GOT3 (cell line): Measurements from ENCODE around the gene CD177.
"Not testable (repeated sequence)": the region's sequence is repeated elsewhere in the genome, so short reads cannot be mapped to it uniquely, and the experiment has no call there.

Experiments
- DNase-seq: peaks from one replicate; lab custom pipeline; 2025; ENCODE audit warnings: mixed read lengths; lab: John Stamatoyannopoulos, UW

The CD177 gene

DNA sequence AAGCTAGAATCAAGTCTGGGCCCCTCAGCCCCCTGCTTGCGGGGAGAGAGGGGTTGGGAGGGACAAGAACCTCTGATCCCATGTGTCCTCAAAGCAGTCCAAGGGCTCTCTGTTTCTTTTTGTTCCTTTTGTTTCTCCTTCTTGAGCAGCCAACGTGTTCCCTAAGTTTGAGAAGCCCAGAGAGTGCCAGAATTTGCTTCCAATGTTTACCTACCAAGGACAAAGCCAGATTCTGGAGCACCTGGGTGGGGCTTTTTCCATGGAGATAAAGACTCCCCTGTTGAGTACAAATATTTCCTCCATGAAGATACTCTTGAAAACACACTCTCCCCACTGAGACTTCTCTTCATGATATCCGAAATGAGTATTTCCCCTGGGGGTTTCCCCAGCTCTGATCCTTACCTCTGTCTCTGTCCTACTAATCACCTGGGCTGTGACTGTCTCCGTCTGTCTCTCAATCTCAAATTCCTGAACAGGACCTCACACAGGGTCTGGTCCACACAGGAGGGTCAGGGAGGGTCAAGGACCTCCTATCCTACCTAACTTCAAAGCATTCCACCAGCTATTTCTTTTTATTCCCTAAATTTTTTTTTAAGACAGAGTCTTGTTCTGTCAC is 27.4 kb downstream of the CD177 start:
- DNase-seq: no peak

DNA sequence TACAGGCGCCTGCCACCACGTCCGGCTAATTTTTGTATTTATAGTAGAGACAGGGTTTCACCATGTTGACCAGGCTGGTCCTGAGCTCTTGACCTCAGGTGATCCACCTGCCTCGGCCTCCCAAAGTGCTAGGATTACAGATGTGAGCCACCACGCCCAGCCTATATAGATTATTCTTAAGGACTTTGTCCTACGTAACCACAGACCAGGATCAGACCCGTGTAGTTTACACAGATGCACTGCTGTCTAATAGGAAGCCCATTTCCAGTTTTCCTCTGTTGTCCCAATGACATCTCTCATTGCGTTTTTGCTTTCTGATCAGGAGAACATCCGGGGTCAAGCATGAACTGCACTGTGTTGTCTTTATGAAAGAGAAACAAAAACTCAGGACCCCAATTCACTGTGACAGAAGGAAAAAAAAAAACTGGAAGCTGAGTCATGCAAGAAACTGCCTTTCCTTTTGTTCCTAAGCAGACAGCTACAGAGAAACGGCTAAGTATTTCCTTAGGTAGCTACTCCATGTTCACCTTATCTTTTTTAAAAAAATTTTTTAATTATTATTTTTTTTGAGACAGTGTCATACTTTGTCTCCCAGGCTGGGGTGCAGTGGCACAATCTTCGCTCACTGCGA is 29.2 kb downstream of the CD177 start:
- DNase-seq: not testable (repeated sequence)

DNA sequence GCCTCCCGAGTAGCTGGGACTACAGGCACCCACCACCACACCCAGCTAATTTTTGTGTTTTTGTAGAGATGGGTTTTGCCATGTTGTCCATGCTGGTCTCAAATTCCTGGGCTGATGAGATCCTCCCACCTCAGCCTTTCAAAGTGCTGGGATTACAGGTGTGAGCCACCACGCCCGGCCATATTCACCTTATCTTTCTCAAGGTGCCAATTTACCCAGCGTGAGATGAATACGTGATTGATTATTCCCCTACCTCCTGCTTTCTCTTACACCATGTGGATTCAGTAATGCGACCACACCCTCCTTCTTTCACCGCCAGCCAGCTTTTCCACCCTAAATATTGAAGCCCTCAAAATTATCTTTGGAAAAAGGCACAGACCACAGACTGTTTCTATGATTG is 29.8 kb downstream of the CD177 start:
- not testable (repeated sequence) for DNase-seq

GRCh38 chr19:43383759-43384158 is 30.3 kb downstream of the CD177 start:
- DNase-seq: not testable (repeated sequence)

- not testable (repeated sequence) for DNase-seq
Measured at GRCh38 chr19:43390903-43391551, 37.5 kb downstream of the CD177 start.

DNA sequence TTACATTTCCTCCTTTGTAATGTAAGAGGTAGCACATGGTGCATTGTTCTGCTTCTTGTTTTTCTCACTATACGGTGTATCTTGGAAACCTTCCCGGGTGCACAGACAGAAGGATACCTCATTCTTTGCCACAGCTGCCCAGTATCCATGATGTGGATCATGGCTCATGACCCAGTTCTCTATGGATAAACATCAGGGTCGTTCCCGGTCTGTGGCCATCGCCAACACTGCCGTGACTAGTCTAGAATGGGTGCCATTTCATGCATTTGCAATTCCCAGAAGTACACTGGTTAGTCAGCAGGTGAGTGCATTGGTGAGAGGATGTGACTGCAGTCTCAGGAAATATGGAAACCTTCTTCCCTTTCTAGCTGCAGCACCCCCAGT is 38.1 kb downstream of the CD177 start:
- DNase-seq: not testable (repeated sequence)

DNA sequence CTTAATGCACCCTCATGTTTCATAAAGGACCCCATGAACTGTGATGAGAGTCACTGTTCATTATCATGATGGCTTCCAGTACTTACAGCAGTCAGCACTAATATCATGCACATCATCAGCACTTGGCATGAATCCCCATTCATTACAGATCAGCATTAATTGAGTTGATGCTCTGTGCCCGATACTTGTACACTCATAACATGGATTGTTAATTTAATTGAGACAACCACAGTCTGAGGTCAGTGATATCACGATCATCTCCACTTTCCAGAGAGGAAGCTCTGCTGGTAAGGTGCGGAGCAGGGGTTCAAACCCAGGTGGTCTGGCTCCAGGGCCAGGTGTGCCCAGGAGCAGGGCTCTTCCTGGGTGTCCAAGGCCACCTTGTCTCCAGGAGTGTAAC is 40.0 kb downstream of the CD177 start:
- DNase-seq: not testable (repeated sequence)

DNA sequence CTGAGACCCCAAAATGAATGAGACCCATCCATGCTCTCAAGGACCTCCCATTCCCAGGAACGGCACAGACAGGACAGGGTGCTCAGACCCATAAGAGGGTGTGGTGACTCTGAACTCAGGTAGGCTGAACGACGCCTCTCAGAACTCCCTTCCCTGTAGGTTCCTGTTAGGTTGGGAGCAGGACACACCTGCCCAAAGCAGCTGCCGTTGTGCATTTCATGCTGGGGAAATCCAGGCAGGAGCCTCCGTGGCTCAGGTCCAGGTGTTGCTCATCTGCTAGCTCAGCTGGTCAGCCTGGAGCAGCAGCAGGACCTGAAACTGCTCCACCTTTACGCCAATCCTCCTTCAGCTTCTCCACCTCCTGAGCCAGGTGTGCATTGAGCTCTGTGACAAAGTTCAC is 42.1 kb downstream of the CD177 start:
- DNase-seq: no peak

- DNase-seq: no peak
Measured at GRCh38 chr19:43406297-43406696, 52.8 kb downstream of the CD177 start.

GRCh38 chr19:43407416-43408005 is 54.0 kb downstream of the CD177 start:
- DNase-seq: no peak

- DNase-seq: no peak
Measured at GRCh38 chr19:43408043-43408442, 54.6 kb downstream of the CD177 start.

DNA sequence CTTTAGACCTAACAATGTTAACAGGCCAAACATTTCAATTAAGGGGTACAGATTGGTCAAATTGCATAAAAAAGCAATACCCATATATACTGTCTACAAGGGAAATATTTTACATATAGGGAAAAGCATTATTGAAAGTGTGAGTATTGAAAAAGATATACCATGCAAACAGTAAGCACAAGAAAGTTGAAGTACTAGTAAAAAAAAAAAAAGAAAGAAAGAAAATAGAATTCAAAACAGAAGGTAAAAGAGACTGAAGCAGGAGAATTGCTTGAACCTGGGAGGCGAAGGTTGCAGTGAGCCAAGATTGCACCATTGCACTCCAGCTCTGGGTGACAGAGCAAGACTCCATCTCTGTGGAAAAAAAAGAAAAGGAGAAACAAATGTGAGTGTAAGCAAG is 55.9 kb downstream of the CD177 start:
- no peak for DNase-seq

GRCh38 chr19:43412441-43412840 is 59.0 kb downstream of the CD177 start:
- DNase-seq: no peak
